Activated T-cell treated with anti-CD3 and anti-CD28 coated beads for 48 hours (primary cell): ENCODE data around the gene IL17RA.
"Not testable (repeated sequence)": the region's sequence is repeated elsewhere in the genome, so short reads cannot be mapped to it uniquely, and the experiment has no call there.

Experiments used
- DNase-seq: peaks from one replicate; pipeline ENCODE4 v3.0.0-alpha.2; 2020; ENCODE audit warnings: low read depth

The IL17RA gene

DNA sequence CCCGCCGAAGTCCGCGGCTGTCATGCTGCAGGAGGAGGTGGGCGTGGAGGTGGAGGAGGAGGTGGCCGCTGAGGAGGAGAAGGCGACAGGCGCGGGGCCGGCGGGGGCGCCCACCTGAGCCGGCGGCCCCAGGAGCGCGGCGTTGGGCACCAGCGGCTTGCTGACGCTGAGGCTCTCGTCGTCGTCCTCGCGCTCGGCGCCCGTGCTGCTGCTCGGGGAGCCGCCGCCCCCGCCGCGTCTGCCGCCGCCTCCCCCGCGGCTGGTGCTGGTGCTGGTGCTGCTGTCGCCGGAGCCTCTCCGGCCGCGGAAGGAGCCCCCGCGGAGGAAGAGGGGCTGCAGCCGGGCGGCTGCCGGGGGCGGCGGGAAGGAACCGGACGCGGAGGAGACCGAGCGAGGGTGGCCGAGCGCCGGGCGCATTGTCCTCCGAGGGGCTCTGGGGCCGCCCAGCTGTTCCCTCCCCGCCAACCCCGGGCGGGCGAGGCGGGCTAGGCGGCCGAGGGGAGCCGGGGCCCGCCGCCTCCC, 36.0 kb downstream of the IL17RA start:
- DNase-seq, result no peak

GRCh38 chr22:17121233-17122195, 36.7 kb downstream of the IL17RA start, which contains the start of gene TMEM121B:
Gene TMEM121B, minus strand, starts transcription at chr22:17121360. Its CDS starts 233 bp downstream, at chr22:17121127.
- no peak for DNase-seq

DNA sequence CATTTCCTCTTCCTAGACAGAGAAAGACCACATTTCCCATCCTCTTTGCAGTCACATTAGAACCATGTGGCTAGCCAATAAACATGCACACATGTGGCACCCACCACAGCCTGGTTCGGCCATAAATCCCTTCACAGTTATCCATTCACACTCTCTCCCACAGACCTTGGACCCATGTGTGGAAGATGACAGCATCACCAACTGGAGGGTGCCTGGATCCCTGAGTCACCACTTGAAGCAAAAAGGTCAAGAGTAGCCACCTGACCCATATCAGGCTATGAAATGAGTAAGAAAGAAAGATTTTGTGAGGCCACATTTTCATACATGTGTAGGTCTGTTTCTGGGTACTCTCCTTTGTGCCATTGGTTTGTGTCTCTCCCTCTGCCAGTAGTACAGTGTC, 45.4 kb downstream of the IL17RA start:
- no peak for DNase-seq

DNA sequence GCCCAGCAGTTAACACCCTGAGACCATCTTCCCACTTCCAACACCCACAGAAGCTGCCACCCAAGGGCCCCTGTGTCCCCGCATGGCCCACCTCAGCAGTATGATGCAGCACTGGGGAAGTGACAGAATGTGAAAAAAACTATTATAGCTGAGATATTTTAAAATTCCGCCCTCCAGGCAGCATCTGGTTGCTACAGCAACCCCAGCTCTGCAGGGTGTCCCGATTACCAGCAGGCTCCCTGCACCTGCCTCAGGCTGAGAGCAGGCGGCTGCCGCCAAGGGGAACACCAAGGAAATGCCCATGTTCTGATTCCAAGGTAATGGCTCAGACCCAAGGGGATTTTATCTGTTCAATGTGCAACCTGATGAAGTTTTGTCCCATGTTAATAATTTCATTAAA, 46.9 kb downstream of the IL17RA start:
- no peak for DNase-seq

- no peak for DNase-seq
Observed at GRCh38 chr22:17132112-17132511, 47.3 kb downstream of the IL17RA start.

DNA sequence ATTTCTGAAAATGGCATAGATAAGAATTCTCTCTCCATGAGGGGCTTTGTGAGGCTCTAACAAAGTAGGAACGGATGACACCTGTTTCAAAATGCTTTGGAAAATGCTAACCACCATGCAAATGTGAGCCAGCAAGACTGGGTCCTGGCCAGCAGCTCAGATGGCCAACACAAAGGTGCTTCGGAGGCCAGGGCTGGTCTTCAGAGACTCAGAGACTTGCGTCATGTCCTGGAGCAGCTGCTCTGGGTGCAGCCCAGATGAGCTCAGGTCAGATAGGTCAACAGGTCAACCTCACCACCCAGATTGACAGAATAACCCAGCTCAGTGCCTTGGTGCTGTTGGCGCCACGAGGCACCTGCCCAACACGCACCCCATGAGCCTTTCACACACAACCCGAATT, 48.3 kb downstream of the IL17RA start:
- no peak for DNase-seq

DNA sequence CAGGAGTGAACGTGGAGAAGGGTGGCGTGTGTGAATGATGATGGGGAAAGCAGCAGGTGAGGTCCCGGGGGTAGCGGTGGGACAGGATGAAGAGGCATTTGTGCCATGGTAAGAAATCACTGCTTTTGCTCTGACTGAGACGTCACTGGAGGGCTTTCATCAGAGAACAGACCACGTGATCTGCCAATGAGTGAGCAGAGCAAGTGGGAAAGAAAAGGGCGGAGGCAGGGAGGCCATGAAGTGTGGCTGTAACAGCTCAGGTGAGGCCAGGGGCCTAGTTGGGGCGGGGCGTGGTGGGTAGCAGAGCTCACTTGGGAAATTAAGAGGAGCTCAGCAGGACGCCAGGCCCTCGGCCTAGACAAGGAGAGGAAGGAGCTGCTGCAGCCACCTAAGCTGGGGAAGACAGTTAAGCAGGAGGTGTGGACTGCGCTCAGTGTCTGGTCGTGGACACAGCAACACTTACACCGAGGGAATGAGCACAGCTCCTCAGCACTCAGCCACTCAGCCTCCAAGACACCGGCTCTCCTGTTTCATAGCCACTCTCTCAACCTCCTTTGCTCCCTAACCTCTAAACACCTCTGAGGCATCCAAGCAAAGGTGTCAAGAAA, 50.5 kb downstream of the IL17RA start:
- no peak for DNase-seq

GRCh38 chr22:17137170-17137569, 52.4 kb downstream of the IL17RA start:
- DNase-seq, result no peak

DNA sequence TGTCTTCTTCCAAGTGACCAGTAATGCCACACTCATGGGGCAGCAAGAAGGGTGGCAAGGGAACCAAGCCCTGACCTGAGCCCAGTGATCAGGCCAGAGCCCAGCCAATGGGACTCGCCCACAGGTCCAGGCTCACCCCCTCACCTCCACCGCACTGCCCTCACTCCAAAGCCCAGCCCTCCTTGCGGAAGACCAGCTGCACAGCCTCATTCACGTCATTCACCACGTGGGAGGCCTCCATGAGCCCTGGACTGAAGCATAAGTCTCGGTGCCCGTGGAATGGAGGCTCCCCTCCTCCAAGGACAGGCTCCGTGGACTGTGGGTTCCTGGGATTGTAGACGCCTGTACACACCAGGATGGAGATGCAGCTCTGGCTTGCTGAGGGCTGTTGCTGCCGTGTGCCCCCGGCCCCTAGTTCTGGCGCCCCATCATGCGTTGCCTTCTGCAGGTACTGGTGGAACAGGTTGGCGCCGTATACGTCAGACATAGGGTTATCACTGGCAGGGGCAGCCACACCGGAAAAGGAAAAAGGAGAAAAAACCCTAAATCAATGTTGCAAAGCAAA, 53.1 kb downstream of the IL17RA start:
- no peak for DNase-seq

DNA sequence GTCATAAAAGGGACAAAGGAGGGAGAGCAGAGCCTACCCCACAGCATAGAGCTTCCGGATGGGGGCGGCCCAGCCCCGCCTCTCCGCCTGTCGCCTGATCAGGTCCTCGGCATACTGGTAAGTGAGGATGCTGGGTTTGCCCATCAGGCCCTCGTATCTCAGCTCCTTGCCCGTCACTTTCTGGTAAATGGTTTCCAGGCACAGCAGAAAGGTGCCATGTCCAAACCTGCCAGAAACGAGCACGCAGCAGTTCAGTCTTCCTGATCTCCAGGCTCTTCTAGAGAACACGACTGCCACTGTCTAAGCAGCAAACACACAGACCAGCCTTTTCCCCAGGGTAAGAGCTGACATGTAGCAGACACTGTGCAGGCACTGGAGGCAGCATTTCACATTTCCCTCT, 53.7 kb downstream of the IL17RA start:
- no peak for DNase-seq

GRCh38 chr22:17140022-17140421, 55.2 kb downstream of the IL17RA start:
- DNase-seq, result no peak

DNA sequence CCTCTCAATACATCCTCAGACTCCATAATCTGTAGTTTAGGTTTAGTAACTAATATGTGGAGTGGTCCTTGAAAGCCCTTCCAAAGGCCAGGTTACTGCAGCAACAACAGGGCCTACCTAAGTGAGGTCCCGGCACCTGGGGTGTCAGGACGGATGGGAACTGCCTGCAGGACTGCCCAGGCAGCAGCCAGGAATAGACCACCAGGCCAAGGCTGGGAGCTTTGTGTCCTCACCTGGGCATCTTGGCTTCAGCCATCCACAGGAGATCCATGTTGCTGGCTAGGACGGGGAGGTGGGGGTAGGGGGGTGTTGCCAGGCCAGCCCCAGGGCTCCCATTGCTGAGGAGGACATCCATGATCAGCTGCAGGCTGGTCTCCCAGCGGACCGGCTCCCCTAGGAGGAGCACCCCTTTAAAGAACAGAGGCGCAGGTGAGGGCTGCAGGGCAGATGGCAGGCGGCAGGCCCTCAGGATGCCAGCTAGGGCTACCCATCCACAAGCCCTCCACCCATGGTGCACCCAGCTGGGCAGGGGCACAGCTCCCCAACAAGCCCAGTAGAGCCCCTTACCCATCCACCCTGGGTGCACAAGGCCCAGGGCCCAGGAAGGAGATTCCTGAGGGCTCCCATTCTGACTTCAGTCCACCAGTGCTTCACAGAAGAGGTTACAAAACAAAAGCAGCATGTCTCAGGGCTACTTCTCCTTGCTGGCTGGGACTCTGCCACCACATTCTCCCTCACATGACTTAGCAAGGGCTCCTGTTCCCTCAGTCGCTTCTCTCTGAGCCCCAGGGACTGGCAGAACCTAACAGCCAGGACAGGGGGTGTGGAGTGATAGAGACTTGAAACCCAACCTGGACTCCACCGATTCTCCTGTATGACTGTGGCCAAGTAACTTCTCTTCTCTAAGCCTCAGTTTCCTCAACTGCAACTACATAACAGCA, 56.3 kb downstream of the IL17RA start:
- DNase-seq, result no peak

GRCh38 chr22:17143101-17143500, 58.3 kb downstream of the IL17RA start:
- no peak for DNase-seq

GRCh38 chr22:17143826-17144225, 59.0 kb downstream of the IL17RA start:
- DNase-seq, result no peak

GRCh38 chr22:17145021-17145680, 60.4 kb downstream of the IL17RA start:
- no peak for DNase-seq

DNA sequence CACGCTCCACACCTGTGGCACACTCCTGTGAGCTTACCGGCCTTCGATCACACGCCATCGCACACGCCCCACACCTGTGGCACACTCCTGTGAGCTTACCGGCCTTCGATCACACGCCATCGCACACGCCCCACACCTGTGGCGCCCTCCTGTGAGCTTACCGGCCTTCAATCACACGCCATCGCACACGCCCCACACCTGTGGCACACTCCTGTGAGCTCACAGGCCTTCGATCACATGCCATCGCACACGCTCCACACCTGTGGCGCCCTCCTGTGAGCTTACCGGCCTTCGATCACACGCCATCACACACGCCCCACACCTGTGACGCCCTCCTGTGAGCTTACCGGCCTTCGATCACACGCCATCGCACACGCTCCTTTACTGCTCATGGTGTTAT, 62.7 kb downstream of the IL17RA start:
- not testable (repeated sequence) for DNase-seq

DNA sequence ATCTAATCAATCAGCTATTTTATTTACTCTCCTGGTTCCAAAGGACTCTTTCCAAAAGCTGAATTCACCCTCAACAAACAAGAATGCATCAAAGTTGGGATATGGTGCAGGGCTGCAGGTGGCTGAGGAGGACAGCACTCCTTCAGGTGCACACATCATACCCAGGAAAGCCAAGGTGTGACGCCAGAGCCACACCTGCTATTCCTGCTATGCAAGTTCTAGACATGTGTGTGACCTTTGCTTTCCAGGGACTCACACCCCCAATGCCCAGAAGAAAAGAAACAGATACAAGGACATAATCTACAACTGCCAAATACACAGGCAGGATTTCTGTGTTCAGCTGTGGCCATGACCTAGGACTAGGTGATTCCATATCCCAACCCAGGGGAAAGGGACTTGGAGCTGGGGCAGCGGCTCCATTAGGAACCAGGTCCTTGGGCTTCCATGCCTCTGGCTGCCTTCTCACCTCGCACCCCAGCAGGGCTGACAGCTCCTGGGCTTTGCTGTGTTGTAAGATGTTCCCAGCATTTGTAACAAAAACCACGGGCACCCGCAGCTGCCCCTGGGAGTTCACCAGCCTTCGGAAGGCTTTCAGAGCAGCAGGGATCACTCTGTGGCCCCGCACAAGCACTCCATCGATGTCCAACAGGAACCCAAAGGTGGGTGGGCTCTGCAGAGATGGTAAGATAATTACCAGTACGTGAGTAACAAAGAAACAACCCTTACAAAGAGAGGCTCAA, 64.4 kb downstream of the IL17RA start:
- DNase-seq, result no peak

DNA sequence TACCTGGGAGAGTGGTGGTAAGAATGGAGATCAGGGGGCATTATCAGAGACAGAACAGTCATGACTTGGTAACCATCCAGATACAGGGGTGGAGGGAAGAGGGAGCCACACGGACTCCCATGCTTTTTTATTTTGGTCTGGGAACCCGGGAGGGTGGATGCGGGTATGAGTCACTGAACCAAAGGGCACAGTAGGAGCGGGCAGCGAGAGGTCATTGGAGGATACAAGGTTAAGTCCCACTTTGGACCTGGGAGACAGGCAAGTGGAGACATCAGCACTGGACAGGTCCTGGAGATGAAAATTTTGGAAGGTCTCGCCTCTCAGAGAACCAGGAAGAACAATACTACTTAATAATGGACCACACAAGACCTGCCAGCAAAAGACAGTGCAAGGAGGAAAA, 67.5 kb downstream of the IL17RA start:
- no peak for DNase-seq

DNA sequence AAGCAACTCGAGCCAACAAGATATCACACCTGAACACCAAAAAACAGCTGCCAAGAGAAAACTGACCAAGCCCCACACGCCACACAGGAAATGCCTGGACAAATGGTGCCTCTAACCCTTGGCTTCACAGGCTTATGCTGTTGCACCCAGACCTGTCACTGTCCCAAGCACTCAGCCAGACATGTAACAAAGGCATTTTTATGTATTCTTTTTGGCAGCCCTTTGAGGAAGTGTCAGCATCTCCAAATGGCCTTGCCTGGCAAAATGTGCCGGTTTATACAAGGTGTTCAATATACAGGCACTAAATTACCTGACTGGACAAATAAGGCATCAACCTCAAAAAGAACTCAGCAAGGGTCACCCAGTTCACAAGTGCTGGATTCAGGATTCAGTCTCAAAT, 68.2 kb downstream of the IL17RA start:
- no peak for DNase-seq

DNA sequence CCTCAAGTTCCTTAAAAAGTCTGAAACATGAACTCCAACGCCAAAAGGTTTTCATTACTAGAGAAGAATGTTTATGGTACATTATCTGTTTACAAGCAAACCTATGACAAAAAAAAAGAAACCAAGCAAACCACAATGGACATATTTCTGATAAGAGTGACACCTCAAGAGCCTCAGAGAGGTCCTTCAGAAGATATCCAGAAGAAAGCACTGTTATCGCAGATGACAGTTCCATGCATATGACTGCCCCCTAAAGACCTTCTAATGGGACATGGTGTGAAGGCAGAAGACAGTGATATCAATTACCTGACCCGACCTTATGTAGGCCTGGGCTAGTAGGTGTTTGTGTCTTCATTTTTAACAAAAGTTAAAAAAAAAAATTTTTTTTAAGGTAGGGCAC, 71.1 kb downstream of the IL17RA start:
- no peak for DNase-seq
